Fibroblast of pulmonary artery (primary cell): ENCODE results near the gene DTX3.
"Not testable (repeated sequence)": the region's sequence is repeated elsewhere in the genome, so short reads cannot be mapped to it uniquely, and the experiment has no call there.

Source experiments
- DNase-seq: peaks from one replicate; pipeline ENCODE4 v3.0.0-alpha.2; 2010; ENCODE audit warnings: low read depth
- H3K4me3 ChIP-seq: replicated peaks from 2 replicates; pipeline ENCODE4 v1.5.1; 2011; ENCODE audit warnings: low read depth, mild to moderate bottlenecking, control low read depth, low read length, moderate library complexity
- CTCF ChIP-seq: IDR thresholded peaks from 2 replicates; pipeline ENCODE4 v1.5.1; 2011; ENCODE audit warnings: mild to moderate bottlenecking, control low read depth, low read length, inconsistent platforms; ENCODE audit errors: missing control alignments

The DTX3 gene

GRCh38 chr12:57616383-57617101, 11.9 kb downstream of the DTX3 start:
- H3K4me3 ChIP-seq, result no peak overlapping the region
- DNase-seq, result peak; percentile 31
- TF ChIP-seq CTCF, result no peak

- H3K4me3 ChIP-seq, result no peak overlapping the region
- DNase-seq, result no peak
- TF ChIP-seq CTCF, result no peak
These were observed 13.3 kb downstream of the DTX3 start for GRCh38 chr12:57617942-57618341.

GRCh38 chr12:57618431-57618830, 13.8 kb downstream of the DTX3 start:
- not testable (repeated sequence) for DNase-seq, H3K4me3 ChIP-seq

GRCh38 chr12:57618966-57619433, 14.4 kb downstream of the DTX3 start:
- DNase-seq, result no peak
- no peak overlapping the region for H3K4me3 ChIP-seq
- TF ChIP-seq CTCF, result no peak

GRCh38 chr12:57619434-57620244, 15.0 kb downstream of the DTX3 start:
- TF ChIP-seq CTCF, result no peak
- no peak for DNase-seq
- H3K4me3 ChIP-seq, result no peak overlapping the region

- TF ChIP-seq CTCF, result no peak
- no peak for DNase-seq
- no peak overlapping the region for H3K4me3 ChIP-seq
These were observed 15.8 kb downstream of the DTX3 start for GRCh38 chr12:57620245-57620935.

- H3K4me3 ChIP-seq, result peak overlapping the region; percentile 42
- DNase-seq, result no peak
- TF ChIP-seq CTCF, result no peak
These were observed 16.4 kb downstream of the DTX3 start for GRCh38 chr12:57620936-57621496.
